ENCODE data around the gene ODF4.
"Not testable (repeated sequence)": the region's sequence is repeated elsewhere in the genome, so short reads cannot be mapped to it uniquely, and the experiment has no call there.

DNA sequence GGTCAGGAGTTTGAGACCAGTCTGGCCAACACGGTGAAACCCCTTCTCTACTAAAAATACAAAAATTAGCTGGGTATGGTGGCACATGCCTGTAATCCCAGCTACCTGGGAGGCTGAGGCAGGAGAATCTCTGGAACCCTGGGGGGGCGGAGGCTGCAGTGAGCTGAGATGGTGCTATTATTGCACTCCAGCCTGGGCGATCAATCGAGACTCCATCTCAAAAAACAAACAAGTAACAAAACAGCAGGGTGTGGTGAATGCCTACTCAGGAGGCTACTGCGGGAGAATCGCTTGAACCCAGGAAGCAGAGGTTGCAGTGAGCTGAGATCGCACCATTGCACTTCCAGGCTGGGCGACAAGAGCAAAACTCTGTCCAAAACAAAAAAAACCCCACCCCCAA, 38.5 kb downstream of the ODF4 start:
- TF ChIP-seq, protein P1, sequence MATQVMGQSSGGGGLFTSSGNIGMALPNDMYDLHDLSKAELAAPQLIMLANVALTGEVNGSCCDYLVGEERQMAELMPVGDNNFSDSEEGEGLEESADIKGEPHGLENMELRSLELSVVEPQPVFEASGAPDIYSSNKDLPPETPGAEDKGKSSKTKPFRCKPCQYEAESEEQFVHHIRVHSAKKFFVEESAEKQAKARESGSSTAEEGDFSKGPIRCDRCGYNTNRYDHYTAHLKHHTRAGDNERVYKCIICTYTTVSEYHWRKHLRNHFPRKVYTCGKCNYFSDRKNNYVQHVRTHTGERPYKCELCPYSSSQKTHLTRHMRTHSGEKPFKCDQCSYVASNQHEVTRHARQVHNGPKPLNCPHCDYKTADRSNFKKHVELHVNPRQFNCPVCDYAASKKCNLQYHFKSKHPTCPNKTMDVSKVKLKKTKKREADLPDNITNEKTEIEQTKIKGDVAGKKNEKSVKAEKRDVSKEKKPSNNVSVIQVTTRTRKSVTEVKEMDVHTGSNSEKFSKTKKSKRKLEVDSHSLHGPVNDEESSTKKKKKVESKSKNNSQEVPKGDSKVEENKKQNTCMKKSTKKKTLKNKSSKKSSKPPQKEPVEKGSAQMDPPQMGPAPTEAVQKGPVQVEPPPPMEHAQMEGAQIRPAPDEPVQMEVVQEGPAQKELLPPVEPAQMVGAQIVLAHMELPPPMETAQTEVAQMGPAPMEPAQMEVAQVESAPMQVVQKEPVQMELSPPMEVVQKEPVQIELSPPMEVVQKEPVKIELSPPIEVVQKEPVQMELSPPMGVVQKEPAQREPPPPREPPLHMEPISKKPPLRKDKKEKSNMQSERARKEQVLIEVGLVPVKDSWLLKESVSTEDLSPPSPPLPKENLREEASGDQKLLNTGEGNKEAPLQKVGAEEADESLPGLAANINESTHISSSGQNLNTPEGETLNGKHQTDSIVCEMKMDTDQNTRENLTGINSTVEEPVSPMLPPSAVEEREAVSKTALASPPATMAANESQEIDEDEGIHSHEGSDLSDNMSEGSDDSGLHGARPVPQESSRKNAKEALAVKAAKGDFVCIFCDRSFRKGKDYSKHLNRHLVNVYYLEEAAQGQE (IDR thresholded peaks at IDR 0.05; ENCODE audit: low read depth, low read length), result not testable (repeated sequence)
- not testable (repeated sequence) for TF ChIP-seq POLR2AphosphoS5 (IDR thresholded peaks at IDR 0.05; ENCODE audit: low read depth, low read length); RXRA (IDR thresholded peaks at IDR 0.05; ENCODE audit: borderline replicate concordance, low read depth); EZH2phosphoT487 (IDR thresholded peaks at IDR 0.05; ENCODE audit: borderline replicate concordance, low read depth); EP300 (IDR thresholded peaks at IDR 0.05; ENCODE audit: borderline replicate concordance in 1 of 2, low read depth in 1 of 2, low read length in 1 of 2); FOXJ3 (CRISPR knock-in tag; IDR thresholded peaks at IDR 0.05); JUND (IDR thresholded peaks at IDR 0.05); GABPA (IDR thresholded peaks at IDR 0.05; ENCODE audit: low read depth)
- TF ChIP-seq, protein P2, sequence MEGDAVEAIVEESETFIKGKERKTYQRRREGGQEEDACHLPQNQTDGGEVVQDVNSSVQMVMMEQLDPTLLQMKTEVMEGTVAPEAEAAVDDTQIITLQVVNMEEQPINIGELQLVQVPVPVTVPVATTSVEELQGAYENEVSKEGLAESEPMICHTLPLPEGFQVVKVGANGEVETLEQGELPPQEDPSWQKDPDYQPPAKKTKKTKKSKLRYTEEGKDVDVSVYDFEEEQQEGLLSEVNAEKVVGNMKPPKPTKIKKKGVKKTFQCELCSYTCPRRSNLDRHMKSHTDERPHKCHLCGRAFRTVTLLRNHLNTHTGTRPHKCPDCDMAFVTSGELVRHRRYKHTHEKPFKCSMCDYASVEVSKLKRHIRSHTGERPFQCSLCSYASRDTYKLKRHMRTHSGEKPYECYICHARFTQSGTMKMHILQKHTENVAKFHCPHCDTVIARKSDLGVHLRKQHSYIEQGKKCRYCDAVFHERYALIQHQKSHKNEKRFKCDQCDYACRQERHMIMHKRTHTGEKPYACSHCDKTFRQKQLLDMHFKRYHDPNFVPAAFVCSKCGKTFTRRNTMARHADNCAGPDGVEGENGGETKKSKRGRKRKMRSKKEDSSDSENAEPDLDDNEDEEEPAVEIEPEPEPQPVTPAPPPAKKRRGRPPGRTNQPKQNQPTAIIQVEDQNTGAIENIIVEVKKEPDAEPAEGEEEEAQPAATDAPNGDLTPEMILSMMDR (IDR thresholded peaks at IDR 0.05), result not testable (repeated sequence)
